Fibroblast of skin of left quadriceps (primary cell): ENCODE data around the gene ARHGAP9.
"Not testable (repeated sequence)": the region's sequence is repeated elsewhere in the genome, so short reads cannot be mapped to it uniquely, and the experiment has no call there.

Experiments
- DNase-seq, 2 experiments: peaks; one replicate each; pipeline ENCODE4 v3.0.0-alpha.2; 2013; ENCODE audit warnings: low read depth in 2 of 2

ARHGAP9 gene

DNA sequence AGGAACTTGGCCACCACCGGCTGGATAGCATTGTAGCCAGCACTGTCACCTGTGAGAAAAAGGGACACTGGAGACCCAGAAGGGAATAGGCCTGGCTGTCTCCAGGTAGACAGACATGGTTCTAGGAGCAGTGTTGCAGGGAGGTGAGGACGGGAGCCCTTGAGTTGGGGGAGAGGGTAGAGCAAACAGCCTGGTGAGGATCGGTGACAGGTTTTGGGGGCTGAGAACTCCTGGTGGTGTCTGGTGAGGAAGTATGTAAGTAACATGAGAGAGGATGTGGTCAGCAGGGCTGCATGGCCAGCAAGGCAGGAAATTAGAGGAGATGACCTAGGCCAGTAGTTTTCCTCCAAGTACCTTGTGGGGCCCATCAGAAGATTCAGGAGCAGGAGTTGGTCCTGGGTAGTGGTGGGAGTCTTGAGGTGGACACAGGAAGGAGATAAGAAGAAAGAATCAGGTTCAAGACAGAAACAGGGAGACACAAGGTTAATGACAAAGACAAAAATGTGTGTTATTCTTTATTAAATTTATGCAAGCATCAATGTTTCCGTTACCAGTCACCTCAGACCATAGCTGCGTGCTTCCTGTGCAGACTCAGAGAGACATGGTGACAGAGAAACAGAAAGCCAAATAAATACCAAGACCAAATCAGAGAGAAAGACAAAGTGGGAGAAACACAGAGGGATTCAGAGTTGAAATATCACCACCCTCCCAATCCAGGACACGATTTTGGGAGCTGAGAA lies at the start of gene ARHGAP9:
Gene ARHGAP9, minus strand, starts transcription at position 491 of the 740 bp plus-strand sequence. Its CDS starts 460 bp downstream, at position 31.
- no peak for DNase-seq

DNA sequence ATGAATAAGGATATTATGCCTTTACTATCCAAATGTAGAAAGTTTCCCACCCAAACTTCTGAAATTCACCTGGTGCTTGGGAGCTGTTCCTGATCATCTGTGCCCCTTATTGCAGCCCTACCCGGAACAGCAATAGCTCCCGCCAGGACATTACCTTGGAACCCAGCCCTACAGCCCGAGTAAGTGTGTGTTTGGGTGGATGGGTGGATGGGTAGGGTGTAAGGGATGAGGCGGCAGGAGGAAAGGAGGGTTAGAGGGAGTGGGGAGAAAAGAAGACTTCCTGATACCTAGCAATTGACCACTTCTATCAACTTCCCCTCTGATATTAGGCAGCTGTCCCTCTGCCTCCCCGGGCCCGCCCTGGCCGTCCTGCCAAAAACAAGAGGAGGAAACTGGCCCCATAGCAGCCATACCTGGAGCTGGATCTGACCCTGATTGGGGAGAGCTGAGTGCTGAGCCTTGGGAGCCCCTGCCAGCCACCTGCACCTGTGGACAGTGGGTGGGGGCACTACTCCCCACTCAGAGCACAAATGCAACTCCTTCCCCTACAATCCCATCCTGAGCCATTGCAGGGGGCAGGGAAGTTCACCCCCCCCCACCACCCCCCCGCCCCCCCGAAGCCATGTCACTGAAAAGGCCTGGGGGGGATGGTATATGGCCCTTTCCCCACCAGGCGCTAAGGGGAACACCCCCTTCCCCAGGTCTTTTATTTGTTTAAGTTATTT lies 49.3 kb upstream of the ARHGAP9 start:
- no peak for DNase-seq

DNA sequence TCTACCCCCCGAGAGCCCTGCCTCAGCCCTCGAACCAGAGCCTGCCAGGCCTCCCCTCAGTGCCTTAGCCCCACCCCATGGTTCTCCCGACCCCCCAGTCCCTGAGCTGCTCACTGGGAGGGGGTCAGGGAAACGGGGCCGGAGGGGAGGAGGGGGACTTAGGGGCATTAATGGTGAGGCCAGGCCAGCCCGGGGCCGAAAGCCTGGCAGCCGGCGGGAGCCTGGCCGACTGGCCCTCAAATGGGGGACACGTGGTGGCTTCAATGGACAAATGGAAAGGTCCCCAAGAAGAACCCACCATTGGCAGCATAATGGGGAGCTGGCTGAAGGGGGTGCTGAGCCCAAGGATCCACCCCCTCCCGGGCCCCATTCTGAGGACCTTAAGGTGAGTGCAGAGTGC lies 48.5 kb upstream of the ARHGAP9 start:
- no peak for DNase-seq

DNA sequence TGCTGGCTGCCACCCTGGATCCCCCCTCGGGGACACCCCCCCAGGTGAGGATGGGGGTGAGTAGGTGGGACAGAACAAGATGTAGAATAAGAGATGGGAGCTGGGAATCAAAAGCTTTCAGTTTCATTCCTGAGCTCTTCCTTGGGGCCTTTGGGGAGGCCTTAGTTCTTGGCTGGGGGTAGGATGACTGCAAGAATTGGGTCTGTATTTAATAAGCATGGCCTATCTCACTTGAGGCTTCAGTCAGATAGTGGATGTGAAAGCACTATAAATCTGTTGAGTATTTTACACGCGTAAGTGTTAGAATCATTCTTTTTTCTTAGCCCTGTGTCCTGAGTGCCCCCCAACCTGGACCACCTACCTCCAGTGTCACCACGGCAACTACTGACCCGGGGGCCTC lies 47.5 kb upstream of the ARHGAP9 start:
- DNase-seq: no peak

DNA sequence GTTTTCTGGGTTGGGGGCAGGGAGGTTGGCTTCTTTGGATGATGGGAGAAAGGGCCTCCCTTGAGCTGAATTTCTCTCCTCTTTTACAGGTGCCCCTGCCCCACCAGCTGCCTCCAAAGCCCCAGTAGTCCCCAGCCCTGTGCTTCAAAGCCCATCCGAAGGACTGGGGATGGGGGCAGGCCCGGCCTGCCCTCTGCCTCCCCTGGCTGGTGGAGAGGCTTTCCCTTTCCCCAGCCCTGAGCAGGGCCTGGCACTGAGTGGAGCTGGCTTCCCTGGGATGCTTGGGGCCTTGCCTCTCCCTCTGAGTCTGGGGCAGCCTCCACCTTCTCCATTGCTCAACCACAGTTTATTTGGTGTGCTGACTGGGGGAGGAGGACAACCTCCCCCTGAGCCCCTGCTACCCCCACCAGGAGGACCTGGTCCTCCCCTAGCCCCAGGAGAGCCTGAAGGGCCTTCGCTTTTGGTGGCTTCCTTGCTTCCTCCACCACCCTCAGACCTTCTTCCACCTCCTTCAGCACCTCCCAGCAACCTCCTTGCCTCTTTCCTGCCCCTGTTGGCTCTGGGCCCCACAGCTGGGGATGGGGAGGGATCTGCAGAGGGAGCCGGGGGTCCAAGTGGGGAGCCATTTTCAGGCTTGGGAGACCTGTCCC lies 46.9 kb upstream of the ARHGAP9 start:
- DNase-seq: no peak

- no peak for DNase-seq
These were observed 46.1 kb upstream of the ARHGAP9 start for GRCh38 chr12:57525615-57526383.

DNA sequence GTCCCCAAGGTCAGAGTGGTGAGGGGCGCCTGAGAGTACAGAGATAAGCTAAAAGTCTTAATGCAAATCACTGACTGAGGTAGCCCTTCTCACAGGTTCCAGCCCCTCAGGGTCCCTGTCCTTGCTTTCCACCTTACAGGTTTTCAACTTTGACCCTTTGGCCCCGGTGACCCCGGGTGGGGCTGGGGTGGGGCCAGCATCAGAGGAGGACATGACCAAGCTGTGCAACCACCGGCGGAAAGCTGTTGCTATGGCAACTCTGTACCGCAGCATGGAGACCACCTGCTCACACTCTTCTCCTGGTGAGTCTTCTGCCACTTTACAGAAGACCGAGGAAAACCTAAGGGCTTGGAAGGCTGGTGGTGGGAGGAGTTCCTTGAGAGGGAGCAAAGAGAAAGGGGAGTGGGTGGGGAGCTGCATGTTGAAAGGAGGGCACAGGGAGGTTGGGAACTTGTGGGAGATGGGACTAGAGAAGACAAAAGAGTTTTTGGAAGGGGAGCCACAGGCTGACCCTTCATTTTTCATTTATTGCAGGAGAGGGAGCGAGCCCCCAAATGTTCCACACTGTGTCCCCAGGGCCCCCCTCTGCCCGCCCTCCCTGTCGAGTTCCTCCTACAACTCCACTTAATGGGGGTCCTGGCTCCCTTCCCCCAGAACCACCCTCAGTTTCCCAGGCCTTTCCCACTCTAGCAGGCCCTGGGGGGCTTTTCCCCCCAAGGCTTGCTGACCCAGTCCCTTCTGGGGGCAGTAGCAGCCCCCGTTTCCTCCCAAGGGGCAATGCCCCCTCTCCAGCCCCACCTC lies 45.3 kb upstream of the ARHGAP9 start:
- DNase-seq: no peak

DNA sequence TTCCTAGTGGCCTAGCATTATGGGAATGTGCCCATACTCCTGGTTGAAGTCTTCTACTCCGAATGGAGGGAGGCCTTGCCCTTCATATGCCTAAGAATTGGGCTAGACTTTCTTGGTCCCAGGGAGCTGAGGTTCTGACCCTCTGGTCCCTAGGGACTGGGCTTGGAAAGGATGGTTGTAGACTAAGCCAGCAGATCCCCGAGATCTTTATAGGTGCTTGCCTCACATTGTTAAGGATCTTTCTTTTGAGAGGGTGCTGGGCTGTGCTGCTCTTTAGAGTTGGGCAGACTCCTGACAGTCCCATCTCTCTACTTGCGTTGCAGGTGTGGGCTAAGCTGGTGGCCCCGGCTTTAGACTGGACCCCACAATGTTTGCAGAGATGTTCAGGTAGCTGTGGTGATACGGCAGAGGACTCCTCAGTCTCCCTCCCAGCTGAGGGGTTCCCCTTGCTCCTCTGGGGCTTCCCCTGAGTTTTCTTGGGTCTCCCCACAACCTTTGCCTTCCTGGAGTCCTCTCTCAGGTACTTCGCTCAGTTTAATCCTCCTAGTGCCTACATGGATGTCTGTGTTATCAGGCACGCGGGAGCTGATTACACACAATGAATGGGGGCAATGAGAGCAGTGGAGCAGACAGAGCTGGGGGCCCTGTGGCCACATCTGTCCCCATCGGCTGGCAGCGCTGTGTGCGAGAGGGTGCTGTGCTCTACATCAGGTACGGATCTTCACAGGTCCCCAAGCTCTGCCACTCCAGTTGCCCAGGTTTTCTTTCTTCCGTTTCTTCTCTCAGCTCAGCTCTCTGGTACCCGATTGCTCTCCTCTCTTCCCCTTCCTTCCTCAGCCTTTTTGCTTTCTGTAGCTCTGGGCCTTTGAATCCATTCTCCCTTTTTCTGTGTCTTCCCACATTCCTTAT lies 44.3 kb upstream of the ARHGAP9 start:
- no peak for DNase-seq

DNA sequence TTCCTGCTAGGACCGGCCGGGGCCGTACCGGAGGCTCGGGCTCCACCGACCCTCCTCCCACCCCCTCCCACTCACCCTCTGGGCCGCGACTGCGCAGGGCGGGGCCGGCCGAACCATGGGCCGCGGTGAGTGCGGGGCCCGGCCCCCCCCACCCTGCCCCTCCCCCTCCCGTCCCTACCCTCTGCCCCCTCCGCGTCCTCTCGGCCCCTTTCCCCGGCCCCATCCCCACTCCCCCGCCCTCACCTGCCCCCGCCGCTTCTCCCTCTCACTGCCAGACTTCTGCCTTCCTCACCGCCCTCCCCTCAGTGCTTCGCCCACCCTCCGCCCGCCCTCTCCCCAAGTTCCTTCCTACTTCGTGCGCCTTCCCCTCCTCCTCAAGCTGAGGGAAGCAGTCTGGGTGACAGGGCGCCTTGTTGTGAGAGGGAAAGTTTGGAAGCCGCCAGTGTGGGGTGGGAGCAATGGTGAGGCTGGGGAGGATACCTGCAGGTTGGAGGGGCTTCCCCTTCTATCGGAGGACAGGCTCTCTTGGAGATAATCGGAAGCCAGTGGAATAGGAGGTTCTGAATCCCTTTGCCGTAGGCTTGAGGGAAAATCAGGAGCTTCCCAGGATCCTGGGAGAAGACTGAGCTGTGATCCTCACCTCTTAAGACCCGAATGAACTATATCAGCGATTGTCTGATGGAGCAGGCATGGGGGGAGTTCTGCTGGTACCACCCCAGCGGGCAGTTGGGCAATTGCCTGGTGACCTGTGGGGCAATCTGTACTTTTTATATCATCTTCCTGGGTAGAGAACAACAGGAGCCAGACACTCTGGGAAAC lies 43.4 kb upstream of the ARHGAP9 start:
- no peak for DNase-seq

GRCh38 chr12:57522011-57522886 lies 42.6 kb upstream of the ARHGAP9 start, which contains the start of gene MBD6:
TSS of gene MBD6 (plus strand) at chr12:57522824. CDS start at chr12:57524304, 1,480 bp downstream.
- DNase-seq: peak; percentile 89 to 90

GRCh38 chr12:57521525-57522010 lies 41.9 kb upstream of the ARHGAP9 start:
- no peak for DNase-seq

DNA sequence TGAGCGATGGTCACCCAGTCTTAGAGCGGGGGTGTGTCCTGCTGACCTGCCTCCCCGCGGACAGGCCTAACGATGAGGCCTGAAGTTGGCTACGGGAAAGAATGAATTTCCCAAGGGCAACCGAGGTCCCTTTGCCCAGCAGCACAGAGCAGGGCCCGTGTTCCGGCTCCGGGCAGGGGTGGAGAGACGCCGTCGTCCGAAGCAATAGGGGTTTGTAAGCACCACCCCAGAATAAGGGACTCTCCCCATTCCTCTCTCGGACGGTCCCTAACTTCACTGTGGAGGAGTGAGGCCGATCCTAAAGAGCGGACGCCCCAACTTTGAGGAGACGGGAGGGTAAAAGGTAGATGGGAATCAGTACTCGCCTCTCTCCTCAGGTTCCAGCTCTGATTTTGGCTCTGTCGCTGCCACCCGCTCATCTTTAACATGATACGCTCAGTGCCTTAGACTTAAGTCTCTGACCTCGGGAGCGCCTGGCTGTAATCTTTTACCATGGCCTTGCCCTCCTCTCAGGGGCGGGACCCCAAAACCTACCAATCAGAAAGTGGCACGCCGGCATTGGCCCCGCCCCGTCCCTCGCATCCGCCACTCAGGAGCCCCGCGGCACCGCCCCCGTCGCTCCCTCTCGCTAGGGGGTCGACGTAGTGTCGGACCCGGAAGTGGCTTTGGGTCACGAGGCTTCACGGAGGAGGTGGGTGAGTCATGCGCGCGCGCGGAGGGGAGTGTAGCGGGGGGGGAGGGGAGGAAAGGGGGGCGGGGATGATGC lies 40.6 kb upstream of the ARHGAP9 start, which contains the start of gene DDIT3:
Gene DDIT3, minus strand, starts transcription at position 462 of the 766 bp plus-strand sequence. CDS start 3,108 bp downstream, outside the sequence.
- DNase-seq: peak; percentile 99

DNA sequence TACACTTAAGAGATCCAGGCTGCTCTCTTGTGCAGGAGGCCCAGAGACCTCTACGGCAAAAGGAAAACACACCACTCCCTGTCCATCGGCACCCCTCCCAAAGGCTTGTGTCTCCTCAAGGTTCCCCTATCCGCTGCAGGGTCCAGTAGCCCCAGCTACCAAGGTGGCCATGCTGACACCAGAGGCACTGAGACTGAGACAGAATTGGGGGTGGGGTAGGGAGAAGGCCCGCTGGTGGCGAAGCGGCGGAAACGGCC lies 40.1 kb upstream of the ARHGAP9 start:
- no peak for DNase-seq

GRCh38 chr12:57518920-57519795 lies 39.5 kb upstream of the ARHGAP9 start:
- DNase-seq: no peak

DNA sequence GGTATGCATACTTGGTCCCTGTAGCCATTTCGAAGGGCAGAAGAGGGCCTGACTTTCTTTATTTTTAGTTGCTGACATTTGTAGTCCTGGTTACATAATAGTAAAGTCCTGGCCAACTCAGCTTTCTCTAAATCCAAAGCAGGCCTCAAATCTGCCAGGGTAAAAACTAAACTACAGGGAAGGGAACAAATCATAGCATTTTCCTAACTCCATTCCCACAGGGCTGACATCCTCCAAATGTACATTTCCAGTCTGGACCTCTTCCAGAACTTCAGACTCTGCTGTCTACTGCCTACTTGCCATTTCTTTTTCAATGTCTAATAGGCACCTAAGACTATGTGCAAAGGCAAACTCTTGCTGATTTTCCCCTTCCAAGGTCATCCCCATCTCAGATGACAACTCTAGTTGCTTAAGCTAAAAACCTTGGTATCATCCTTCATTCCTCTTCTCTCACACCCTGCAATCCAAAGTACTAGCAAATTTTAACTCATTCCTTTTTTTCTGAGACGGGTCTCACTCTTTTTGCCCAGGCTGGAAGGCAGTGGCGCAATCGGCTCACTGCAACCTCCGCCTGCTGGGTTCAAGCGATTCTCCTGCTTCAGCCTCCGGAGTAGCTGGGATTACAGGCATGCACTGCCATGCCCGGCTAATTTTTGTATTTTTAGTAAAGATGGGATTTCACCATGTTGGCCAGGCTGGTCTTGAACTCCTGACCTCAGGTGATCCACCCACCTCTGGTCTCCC lies 38.7 kb upstream of the ARHGAP9 start:
- DNase-seq: no peak

- DNase-seq: not testable (repeated sequence)
These were observed 38.1 kb upstream of the ARHGAP9 start for GRCh38 chr12:57517718-57518117.
